ENCODE data around the gene NDUFC1. TPM values are rescaled to one million over a fixed set of nuclear protein-coding genes. Genes with fewer than 3 reads are reported as not detected.

NDUFC1 gene
- total and polyA plus RNA-seq, 2 of the 4 experiments (the other 2 are of a cell fraction) = 25.1 to 65.1 TPM

DNA sequence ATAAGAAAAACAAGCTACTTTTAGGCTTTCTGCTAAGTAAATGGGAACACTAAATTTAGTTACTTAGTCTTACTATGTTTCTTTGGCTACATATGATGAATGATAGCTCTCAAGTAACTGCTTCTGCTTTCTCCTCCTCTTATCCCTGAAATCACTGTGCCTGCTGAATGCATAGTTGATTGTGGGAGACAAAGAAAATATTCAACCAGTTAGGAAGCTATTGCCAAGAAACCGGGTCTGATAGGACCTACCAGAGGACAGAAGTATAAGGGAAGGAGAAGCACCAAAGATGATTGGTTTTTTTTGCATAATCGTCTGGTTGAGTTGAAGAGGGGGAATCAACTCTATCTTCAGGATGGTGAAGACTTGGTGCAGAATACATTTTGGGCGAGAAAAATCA is 28.0 kb upstream of the NDUFC1 start:
- intact Hi-C loops (cut with micrococcal nuclease) = no loop called here

More for the DNA sequence above, 28.0 kb upstream of the NDUFC1 start:
- CTCF ChIA-PET = no interaction called here
- Histone ChIP-seq H3K23ac (ENCODE audit: low read depth, low read length) (no peak overlapping the region), H3K9ac (ENCODE audit: low read depth, low read length) (no peak overlapping the region), H3K4me2 (ENCODE audit: low read depth, low read length) (no peak overlapping the region), H2BK5ac (ENCODE audit: low read depth, low read length, poor library complexity, severe bottlenecking) (no peak overlapping the region), H2AK9ac (replicated peaks; ENCODE audit: low read depth, low read length, poor library complexity) (no peak overlapping the region), H2AK5ac (ENCODE audit: low read depth, low read length) (no peak overlapping the region), H3K4me3 (ENCODE audit: insufficient read depth, low read depth, low read length) (no peak overlapping the region), H4K8ac (ENCODE audit: low read depth in 2 of 2, low read length in 2 of 2) (no peak overlapping the region), H3K27me3 (ENCODE audit: control insufficient read depth, insufficient read depth, low read length) (no peaks in the 10 kb centered on the region), H3K36me3 (ENCODE audit: control insufficient read depth, insufficient read depth, low read length) (peaks cover 6% of the 10 kb centered on the region; the same call in 1 of the 2 replicates), H2BK20ac (ENCODE audit: low read depth, low read length) (no peak overlapping the region), H4K91ac (ENCODE audit: insufficient read depth, low read depth, low read length) (no peak overlapping the region), H2BK120ac (ENCODE audit: low read depth, low read length) (no peak overlapping the region), H4K5ac (ENCODE audit: low read depth, low read length) (no peak overlapping the region), H3K79me1 (ENCODE audit: low read depth in 1 of 2, low read length in 2 of 2) (peaks cover 31 to 44% of the 10 kb centered on the region in 2 experiments), H3K9me1 (ENCODE audit: insufficient read depth, low read length) (peaks cover 8% of the 10 kb centered on the region), H3K14ac (replicated peaks; ENCODE audit: low read depth, low read length) (no peak overlapping the region), H3K18ac (ENCODE audit: low read depth, low read length) (no peak overlapping the region), H3K27ac (ENCODE audit: insufficient read depth, low read length) (no peak overlapping the region), H3K56ac (ENCODE audit: extremely low read depth, insufficient read depth, low read length) (no peak overlapping the region), H3K9me3 (ENCODE audit: control insufficient read depth, insufficient read depth, low read length) (no peaks in the 10 kb centered on the region), H4K20me1 (ENCODE audit: insufficient read depth, low read length) (peaks cover 44% of the 10 kb centered on the region), H2BK15ac (ENCODE audit: low read depth, low read length) (no peak overlapping the region), H3K4ac (ENCODE audit: low read depth, low read length) (no peak overlapping the region), H2AFZ (replicated peaks; ENCODE audit: low read length, poor library complexity) (no peak overlapping the region), H3K4me1 (ENCODE audit: control insufficient read depth, insufficient read depth, low read length) (no peaks in the 10 kb centered on the region)
- dilution Hi-C loops (cut with HindIII; ENCODE audit: low sequenced_read_pairs, unreplicated experiment) (no loop called here), in situ Hi-C loops (cut with MboI; ENCODE audit: low sequenced_read_pairs) (no loop called here)
- ATAC-seq (ENCODE audit: low read depth) (no peak), DNase-seq (no peak)
- WGBS, 2 experiments (ENCODE audit: extremely low coverage in 2 of 2, insufficient read length in 1 of 2) = 100% methylated on average over 2 of the region's 3 CpGs; no CpG with 5 or more reads in 1 of the 2 experiments
- BruUV-seq (replicated peaks) = no TSS peak
- POLR2A ChIA-PET (ENCODE audit: unreplicated experiment) = no interaction called here
- TF ChIP-seq RCOR1 (IDR thresholded peaks at IDR 0.05; ENCODE audit: insufficient replicate concordance, low read length) (no peak), RAD21 (IDR thresholded peaks at IDR 0.05; ENCODE audit: low read length) (no peak), NFE2L2 (IDR thresholded peaks at IDR 0.05; ENCODE audit: low read depth, low read length) (no peak), RFX5 (IDR thresholded peaks at IDR 0.05; ENCODE audit: low read depth, low read length) (no peak), FOS (IDR thresholded peaks at IDR 0.05; ENCODE audit: low read depth, low read length) (no peak), MXI1 (IDR thresholded peaks at IDR 0.05; ENCODE audit: borderline replicate concordance, low read depth, low read length) (no peak), POLR2A (IDR thresholded peaks at IDR 0.05; ENCODE audit: low read depth, low read length) (no peak), BHLHE40 (IDR thresholded peaks at IDR 0.05; ENCODE audit: low read depth, low read length) (no peak), SMC3 (IDR thresholded peaks at IDR 0.05; ENCODE audit: low read depth, low read length) (no peak), MAZ (IDR thresholded peaks at IDR 0.05; ENCODE audit: borderline replicate concordance, low read depth, low read length) (no peak), CHD1 (IDR thresholded peaks at IDR 0.05; ENCODE audit: low read depth, low read length) (no peak), MAFK (IDR thresholded peaks at IDR 0.05; ENCODE audit: low read depth, low read length) (no peak), CEBPB (IDR thresholded peaks at IDR 0.05; ENCODE audit: low read depth, low read length) (no peak)
- TF ChIP-seq, protein P1, sequence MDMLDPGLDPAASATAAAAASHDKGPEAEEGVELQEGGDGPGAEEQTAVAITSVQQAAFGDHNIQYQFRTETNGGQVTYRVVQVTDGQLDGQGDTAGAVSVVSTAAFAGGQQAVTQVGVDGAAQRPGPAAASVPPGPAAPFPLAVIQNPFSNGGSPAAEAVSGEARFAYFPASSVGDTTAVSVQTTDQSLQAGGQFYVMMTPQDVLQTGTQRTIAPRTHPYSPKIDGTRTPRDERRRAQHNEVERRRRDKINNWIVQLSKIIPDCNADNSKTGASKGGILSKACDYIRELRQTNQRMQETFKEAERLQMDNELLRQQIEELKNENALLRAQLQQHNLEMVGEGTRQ (IDR thresholded peaks at IDR 0.05; ENCODE audit: low read depth, low read length) = no peak
- TF ChIP-seq, protein P2, sequence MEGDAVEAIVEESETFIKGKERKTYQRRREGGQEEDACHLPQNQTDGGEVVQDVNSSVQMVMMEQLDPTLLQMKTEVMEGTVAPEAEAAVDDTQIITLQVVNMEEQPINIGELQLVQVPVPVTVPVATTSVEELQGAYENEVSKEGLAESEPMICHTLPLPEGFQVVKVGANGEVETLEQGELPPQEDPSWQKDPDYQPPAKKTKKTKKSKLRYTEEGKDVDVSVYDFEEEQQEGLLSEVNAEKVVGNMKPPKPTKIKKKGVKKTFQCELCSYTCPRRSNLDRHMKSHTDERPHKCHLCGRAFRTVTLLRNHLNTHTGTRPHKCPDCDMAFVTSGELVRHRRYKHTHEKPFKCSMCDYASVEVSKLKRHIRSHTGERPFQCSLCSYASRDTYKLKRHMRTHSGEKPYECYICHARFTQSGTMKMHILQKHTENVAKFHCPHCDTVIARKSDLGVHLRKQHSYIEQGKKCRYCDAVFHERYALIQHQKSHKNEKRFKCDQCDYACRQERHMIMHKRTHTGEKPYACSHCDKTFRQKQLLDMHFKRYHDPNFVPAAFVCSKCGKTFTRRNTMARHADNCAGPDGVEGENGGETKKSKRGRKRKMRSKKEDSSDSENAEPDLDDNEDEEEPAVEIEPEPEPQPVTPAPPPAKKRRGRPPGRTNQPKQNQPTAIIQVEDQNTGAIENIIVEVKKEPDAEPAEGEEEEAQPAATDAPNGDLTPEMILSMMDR (conservative IDR thresholded peaks at IDR 0.05; ENCODE audit: low read depth, low read length) = no peak
- TF ChIP-seq, protein P3, sequence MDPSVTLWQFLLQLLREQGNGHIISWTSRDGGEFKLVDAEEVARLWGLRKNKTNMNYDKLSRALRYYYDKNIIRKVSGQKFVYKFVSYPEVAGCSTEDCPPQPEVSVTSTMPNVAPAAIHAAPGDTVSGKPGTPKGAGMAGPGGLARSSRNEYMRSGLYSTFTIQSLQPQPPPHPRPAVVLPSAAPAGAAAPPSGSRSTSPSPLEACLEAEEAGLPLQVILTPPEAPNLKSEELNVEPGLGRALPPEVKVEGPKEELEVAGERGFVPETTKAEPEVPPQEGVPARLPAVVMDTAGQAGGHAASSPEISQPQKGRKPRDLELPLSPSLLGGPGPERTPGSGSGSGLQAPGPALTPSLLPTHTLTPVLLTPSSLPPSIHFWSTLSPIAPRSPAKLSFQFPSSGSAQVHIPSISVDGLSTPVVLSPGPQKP (IDR thresholded peaks at IDR 0.05; ENCODE audit: borderline replicate concordance, low read depth, low read length) = no peak

Data from IMR-90 (cell line).